Duodenal mucosa (tissue), 2 donors: Measurements from ENCODE around the gene KIF26B.
"Not testable (repeated sequence)": the region's sequence is repeated elsewhere in the genome, so short reads cannot be mapped to it uniquely, and the experiment has no call there.

Experiments
- H3K27ac ChIP-seq: one replicate; pipeline ENCODE4 v1.7.0; 2013; ENCODE audit warnings: low read depth, low read length
- H3K27me3 ChIP-seq, 2 donors: one replicate each; pipeline ENCODE4 v1.7.0; 2013; ENCODE audit warnings: low read length in 2 of 2, control low read depth in 1 of 2; ENCODE audit not compliant: insufficient read depth in 2 of 2, control insufficient read depth in 1 of 2
- H3K36me3 ChIP-seq, 2 donors: one replicate each; pipeline ENCODE4 v1.7.0; 2013; ENCODE audit warnings: low read length in 2 of 2, control low read depth in 1 of 2; ENCODE audit not compliant: insufficient read depth in 2 of 2, control insufficient read depth in 1 of 2
- H3K4me1 ChIP-seq, 2 donors: one replicate each; pipeline ENCODE4 v1.7.0; 2013; ENCODE audit warnings: low read length in 2 of 2, control low read depth in 1 of 2; ENCODE audit not compliant: insufficient read depth in 2 of 2, control insufficient read depth in 1 of 2
- H3K4me3 ChIP-seq, 2 donors: one replicate each; pipeline ENCODE4 v1.7.0; 2013; ENCODE audit warnings: low read length in 2 of 2, low read depth in 1 of 2
- H3K9ac ChIP-seq, 2 donors: one replicate each; pipeline ENCODE4 v1.7.0; 2013; ENCODE audit warnings: low read length in 2 of 2, low read depth in 1 of 2
- H3K9me3 ChIP-seq, 2 donors: one replicate each; pipeline ENCODE4 v1.7.0; 2013; ENCODE audit warnings: low read length in 2 of 2, control low read depth in 1 of 2; ENCODE audit not compliant: control insufficient read depth in 1 of 2

KIF26B gene

DNA sequence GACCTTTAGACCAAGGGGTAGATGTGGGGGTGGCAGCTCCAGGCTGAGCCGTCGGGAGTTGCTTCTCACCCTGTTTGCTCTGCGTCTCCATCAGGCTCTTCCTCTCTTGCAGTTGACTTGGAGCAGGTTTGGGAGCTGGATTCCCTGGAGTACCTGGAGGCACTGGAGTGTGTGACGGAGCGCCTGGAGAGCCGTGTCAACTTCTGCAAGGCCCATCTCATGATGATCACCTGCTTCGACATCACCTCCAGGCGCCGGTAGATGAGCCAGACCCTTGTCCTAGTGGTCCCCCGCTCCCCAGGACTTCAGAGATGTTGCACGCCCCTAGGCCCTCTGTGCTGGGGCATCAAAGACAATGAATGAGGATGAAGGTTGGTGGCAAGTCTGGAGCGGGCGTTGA lies 547.6 kb downstream of the KIF26B start:
- Histone ChIP-seq H3K36me3 (no peaks in the 10 kb centered on the region), H3K4me1 (no peaks in the 10 kb centered on the region), H3K4me3 (no peak overlapping the region), H3K9me3 (no peaks in the 10 kb centered on the region), H3K27ac (no peak overlapping the region), H3K9ac (no peak overlapping the region), H3K27me3 (no peaks in the 10 kb centered on the region)

DNA sequence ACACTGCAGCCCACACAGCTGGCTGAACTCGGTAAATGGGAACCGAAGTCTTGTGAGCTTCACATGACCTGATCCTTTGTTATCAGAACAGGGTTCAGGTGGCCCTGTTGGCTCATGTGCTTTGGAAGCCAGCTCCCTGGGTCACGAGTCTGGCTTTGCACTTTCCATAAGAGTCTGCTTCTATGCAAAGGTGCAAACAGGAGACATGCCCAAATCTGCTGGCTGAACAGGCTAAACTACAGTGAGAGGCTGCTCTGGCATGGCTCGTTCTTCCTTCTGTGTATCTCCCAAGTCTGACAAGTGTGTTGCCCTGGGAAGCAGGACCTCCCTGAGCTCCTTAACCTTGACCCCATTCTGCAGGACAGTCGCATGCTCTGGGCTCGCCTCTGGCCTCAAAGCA lies 549.6 kb downstream of the KIF26B start:
- H3K4me1 ChIP-seq = no peaks in the 10 kb centered on the region

DNA sequence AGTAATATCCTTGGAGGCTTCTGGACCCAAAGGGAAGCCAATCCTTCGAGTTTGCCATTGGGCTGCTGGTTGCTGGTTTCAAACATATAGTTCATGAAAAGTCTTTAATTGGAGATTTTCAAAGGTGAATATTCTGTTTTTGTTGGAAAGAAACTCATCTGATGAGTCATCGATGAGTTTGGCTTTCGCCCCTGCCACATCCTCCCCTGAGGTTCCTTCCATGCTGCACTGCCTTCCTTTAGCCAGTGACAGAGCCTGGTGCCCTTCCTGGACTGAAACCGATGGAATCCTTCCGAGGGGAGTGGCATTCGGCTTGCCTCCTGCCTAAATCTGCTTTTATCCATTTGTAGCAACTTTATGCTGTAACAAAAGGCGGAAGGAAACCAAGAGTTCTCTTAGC lies 550.0 kb downstream of the KIF26B start:
- no peak overlapping the region for H3K4me3 ChIP-seq
- no peaks in the 10 kb centered on the region for H3K9me3 ChIP-seq
- H3K9ac ChIP-seq = no peak overlapping the region
- no peaks in the 10 kb centered on the region for H3K36me3 ChIP-seq
- no peak overlapping the region for H3K27ac ChIP-seq
- no peaks in the 10 kb centered on the region for H3K27me3 ChIP-seq
- H3K4me1 ChIP-seq = no peaks in the 10 kb centered on the region

More for the DNA sequence above, 549.6 kb downstream of the KIF26B start:
- Histone ChIP-seq H3K36me3 (no peaks in the 10 kb centered on the region), H3K9me3 (no peaks in the 10 kb centered on the region), H3K27me3 (no peaks in the 10 kb centered on the region), H3K27ac (no peak overlapping the region), H3K4me3 (no peak overlapping the region), H3K9ac (no peak overlapping the region)

DNA sequence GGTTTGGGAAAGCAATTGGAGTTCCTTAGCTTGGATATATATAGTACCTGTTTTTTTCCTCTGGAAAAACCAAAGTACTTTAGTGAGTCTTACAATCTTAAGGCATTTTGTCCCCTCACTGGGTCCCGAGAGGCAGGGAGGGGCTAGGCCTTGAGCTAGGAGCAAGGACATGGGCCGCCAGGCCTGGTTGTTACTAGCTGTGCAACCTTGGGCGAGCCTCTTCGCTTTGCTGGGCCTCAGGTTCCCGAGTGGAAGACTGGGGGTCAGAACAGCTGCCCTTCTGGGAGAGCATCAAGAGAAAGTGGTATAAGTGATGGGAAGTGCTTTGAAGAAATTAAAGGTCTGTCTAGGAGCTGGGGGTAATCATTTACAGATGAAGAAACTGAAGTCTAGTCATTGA lies 553.2 kb downstream of the KIF26B start:
- no peak overlapping the region for H3K27ac ChIP-seq
- no peaks in the 10 kb centered on the region for H3K4me1 ChIP-seq
- H3K4me3 ChIP-seq = no peak overlapping the region
- no peaks in the 10 kb centered on the region for H3K27me3 ChIP-seq
- H3K9me3 ChIP-seq = no peaks in the 10 kb centered on the region
- H3K9ac ChIP-seq = no peak overlapping the region
- no peaks in the 10 kb centered on the region for H3K36me3 ChIP-seq

DNA sequence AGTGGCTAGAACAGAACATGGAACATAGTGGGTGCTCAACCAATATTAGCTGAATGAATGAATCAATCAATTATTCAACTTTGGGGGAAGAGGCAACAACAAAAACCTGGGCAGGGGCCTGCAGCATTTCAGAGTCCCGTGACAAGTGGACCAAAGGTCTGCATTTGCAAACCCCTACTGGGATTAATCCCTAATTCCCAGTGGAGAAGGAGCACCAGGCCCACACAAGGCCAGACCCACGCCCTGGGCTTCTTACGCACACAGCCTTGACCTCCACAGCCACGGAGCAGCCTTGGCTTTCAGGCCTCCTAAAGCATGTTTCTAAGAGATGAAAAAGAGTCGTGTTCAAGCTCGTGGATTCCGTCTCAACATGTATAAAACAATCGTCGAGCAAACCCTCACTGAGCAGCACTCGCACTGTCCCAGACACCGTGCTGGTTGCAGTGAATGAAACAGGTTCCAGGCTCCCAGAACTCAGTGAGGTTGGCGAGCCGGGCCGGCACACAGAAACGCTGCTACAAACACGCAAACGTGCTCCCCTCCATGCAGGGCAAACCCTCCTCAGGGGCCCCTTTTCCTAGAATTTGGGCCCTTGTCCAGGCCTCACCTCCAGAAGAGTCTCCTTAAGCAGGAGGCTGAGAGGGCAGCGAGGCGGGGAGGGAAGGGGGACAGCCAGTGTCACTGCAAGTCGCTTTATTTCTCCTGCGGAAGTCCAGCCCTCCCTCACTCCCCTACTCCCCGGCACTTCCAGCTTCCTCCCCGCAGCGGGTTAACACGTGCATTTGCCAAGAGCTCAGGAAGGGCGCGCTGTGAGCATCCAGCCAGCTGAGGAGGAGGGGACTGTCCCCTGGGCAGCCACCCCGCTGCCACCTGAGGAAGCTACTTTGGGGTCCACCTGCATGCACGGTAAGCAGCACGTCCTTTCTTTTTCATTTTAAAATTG lies 556.4 kb downstream of the KIF26B start:
- H3K36me3 ChIP-seq = no peaks in the 10 kb centered on the region
- H3K4me3 ChIP-seq = no peak overlapping the region
- H3K9me3 ChIP-seq = no peaks in the 10 kb centered on the region
- H3K9ac ChIP-seq = no peak overlapping the region
- no peaks in the 10 kb centered on the region for H3K4me1 ChIP-seq
- no peak overlapping the region for H3K27ac ChIP-seq
- H3K27me3 ChIP-seq = no peaks in the 10 kb centered on the region

DNA sequence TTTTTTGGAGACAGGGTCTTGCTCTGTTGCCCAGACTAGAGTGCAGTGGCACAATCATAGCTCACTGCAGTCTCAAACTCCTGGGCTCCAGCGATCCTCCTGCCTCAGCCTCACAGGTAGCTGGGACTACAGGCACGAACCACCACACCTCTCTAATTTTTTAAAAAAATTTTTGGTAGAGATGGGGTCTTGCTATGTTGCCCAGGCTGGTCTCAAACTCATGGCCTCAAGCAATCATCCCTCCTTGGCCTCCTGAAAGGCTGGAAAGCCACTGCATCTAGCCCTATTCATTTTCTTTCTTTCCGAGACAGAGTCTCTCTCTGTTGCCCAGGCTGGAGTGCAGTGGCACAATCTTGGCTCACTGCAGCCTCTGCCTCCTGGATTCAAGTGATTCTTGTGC lies 559.2 kb downstream of the KIF26B start:
- not testable (repeated sequence) for H3K9ac ChIP-seq, H3K27ac ChIP-seq, H3K36me3 ChIP-seq, H3K9me3 ChIP-seq, H3K4me3 ChIP-seq, H3K4me1 ChIP-seq, H3K27me3 ChIP-seq

DNA sequence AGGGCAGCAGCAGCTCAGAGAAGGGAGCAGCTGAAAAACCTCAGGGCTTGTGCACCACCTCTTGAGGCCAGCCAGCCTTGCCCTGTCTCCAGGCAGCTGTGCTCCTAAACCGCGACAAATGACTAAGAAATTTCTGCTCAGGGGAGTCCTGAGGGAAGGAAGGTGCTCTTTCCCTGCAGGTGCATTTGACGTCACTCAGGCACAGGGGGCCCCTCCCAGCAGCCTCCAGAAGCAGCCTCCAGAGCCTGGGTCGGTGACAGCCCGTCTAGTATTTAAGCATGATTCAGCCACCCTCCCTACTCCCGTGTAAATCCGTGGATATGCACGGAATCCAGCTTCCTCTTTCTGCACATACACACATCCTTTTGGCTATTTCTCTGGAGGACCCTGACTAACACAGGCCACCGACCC lies 560.5 kb downstream of the KIF26B start:
- Histone ChIP-seq H3K27me3 (no peaks in the 10 kb centered on the region), H3K4me1 (no peaks in the 10 kb centered on the region), H3K9me3 (no peaks in the 10 kb centered on the region), H3K27ac (no peak overlapping the region), H3K4me3 (no peak overlapping the region), H3K36me3 (no peaks in the 10 kb centered on the region), H3K9ac (no peak overlapping the region)

DNA sequence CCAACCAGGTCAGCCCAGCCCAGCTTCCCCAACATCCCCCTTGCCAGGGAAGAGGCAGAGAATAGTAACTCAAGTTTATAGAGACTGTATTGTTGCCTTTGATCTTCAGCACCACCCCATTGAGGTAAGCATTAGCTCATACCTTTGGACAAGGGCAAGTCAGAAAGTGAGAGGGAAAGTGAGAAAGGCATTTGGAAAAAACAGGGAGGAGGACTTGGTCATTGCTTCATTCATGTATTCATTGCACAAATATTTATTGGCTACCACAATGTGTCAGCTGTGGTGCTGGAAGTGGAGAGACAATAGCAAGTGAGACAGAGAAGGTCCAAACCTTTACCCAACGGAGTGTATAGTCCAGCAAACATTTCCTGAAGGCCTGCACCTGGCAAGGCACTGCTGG lies 561.2 kb downstream of the KIF26B start:
- H3K4me1 ChIP-seq = no peaks in the 10 kb centered on the region
- H3K9ac ChIP-seq = no peak overlapping the region
- no peaks in the 10 kb centered on the region for H3K27me3 ChIP-seq
- no peaks in the 10 kb centered on the region for H3K9me3 ChIP-seq
- no peak overlapping the region for H3K27ac ChIP-seq
- H3K4me3 ChIP-seq = no peak overlapping the region
- H3K36me3 ChIP-seq = no peaks in the 10 kb centered on the region

DNA sequence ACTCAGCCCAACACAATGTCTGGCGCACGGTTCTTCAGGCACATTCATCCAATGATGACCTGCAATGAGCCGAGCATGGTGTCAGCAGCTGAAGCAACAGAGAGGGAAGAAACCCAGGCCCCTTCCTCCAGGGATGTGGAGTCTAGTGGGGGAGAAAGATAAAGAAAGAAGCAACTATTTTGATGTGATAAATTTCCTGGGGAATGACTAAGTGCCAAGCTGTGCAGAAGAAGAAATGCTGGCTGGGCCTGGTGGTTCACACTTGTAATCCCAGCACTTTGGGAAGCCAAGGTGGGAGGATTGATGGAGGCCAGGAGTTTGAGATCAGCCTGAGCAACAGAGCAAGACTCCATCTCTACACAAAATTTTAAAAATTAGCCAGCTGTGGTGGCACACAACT lies 561.8 kb downstream of the KIF26B start:
- Histone ChIP-seq H3K9ac (no peak overlapping the region), H3K36me3 (no peaks in the 10 kb centered on the region), H3K27ac (no peak overlapping the region), H3K4me1 (no peaks in the 10 kb centered on the region), H3K4me3 (no peak overlapping the region), H3K9me3 (no peaks in the 10 kb centered on the region), H3K27me3 (no peaks in the 10 kb centered on the region)

DNA sequence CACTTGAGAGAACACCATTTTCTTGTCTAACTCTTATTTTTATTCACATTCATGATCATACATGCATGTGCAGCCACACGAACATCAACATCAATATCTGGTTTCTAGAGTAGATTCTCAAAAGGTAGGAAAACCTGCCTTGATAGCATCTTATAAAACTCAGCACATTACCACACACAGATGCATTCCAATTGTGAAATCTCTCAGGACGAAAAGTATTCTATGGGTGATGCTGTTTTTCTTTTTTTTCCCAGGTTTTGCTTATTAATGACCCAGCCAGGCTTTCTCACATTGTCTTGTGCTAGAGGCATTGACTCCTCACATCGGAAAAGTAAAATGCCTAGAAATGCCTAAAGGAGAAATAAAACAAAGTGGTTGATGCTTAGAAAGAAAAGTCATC lies 562.8 kb downstream of the KIF26B start:
- Histone ChIP-seq H3K4me3 (no peak overlapping the region), H3K36me3 (no peaks in the 10 kb centered on the region), H3K27me3 (no peaks in the 10 kb centered on the region), H3K9me3 (no peaks in the 10 kb centered on the region), H3K9ac (no peak overlapping the region), H3K4me1 (no peaks in the 10 kb centered on the region), H3K27ac (no peak overlapping the region)
